Measurements from ENCODE around the gene FDXR. TPM values are rescaled to one million over a fixed set of nuclear protein-coding genes. Genes with fewer than 3 reads are reported as not detected.

FDXR gene
- 11.8 TPM for polyA plus RNA-seq (2013, experiment 1 of 2)
- polyA plus RNA-seq (2013, experiment 2 of 2), result 11.7 TPM

GRCh38 chr17:74872313-74873036 is at the start of gene FDXR:
TSS of gene FDXR (minus strand) at chr17:74872994. CDS start at chr17:74872944, 50 bp downstream.
- Histone ChIP-seq H3K4me1 (ENCODE audit: control insufficient read depth, insufficient read depth, low read depth, low read length) (peaks cover 34% of the 10 kb centered on the region), H4K91ac (ENCODE audit: low read length) (peak within 1 kb of the TSS; percentile 74), H2BK5ac (ENCODE audit: low read depth, low read length, poor library complexity, severe bottlenecking) (no peak within 1 kb of the TSS), H4K8ac (ENCODE audit: low read length) (peak within 1 kb of the TSS; percentile 84), H2AFZ (ENCODE audit: low read depth, low read length) (peak within 1 kb of the TSS; percentile 98), H2BK12ac (ENCODE audit: low read length in 2 of 2) (peak within 1 kb of the TSS in 1 of 2 experiments; percentile 95), H2BK15ac (ENCODE audit: low read depth, poor library complexity, severe bottlenecking) (peak within 1 kb of the TSS; percentile 82), H3K14ac (ENCODE audit: low read length in 2 of 2) (peak within 1 kb of the TSS in 1 of 2 experiments; percentile 99), H3K27ac (ENCODE audit: low read length, poor library complexity, severe bottlenecking) (peak within 1 kb of the TSS; percentile 70), H3K79me1 (replicated peaks; ENCODE audit: low read length, poor library complexity, severe bottlenecking) (peaks cover 21% of the 10 kb centered on the region), H3K4me2 (ENCODE audit: low read length, poor library complexity, severe bottlenecking) (peak within 1 kb of the TSS; percentile 91), H3K4me3 (ENCODE audit: insufficient read depth in 1 of 2, low read depth in 1 of 2, low read length in 2 of 2) (peak within 1 kb of the TSS; percentile 89 to 95), H3K27me3 (ENCODE audit: control insufficient read depth in 1 of 2, insufficient read depth in 1 of 2, low read length in 2 of 2) (peaks cover 0 to 9% of the 10 kb centered on the region in 2 experiments), H3K9me3 (ENCODE audit: control insufficient read depth, low read length) (no peaks in the 10 kb centered on the region), H2BK120ac (ENCODE audit: low read depth, low read length) (peak within 1 kb of the TSS; percentile 87), H3K18ac (ENCODE audit: low read depth in 1 of 2, low read length in 2 of 2) (peak within 1 kb of the TSS; percentile 94 to 99), H3K36me3 (ENCODE audit: control insufficient read depth in 1 of 2, insufficient read depth in 2 of 2, low read depth in 1 of 2, low read length in 2 of 2) (peaks cover 7 to 11% of the 10 kb centered on the region in 2 experiments), H3K9ac (ENCODE audit: low read length) (peak within 1 kb of the TSS; percentile 98), H3K23ac (ENCODE audit: low read length in 2 of 2) (peak within 1 kb of the TSS in 1 of 2 experiments; percentile 6), H3K4ac (ENCODE audit: low read depth in 1 of 2, low read length in 2 of 2) (peak within 1 kb of the TSS; percentile 88 to 95), H2AK5ac (ENCODE audit: low read length, severe bottlenecking) (no peak within 1 kb of the TSS)
- DNase-seq, result no peak
- 7% methylated on average over 38 of the region's 38 CpGs for WGBS

- WGBS, result 70% methylated on average over 6 of the region's 6 CpGs
These were observed 49.4 kb upstream of the FDXR start for GRCh38 chr17:74922172-74922571.

GRCh38 chr17:74921769-74922168 is 49.0 kb upstream of the FDXR start:
- Histone ChIP-seq H3K4me1 (ENCODE audit: control insufficient read depth, insufficient read depth, low read depth, low read length) (peaks cover 22% of the 10 kb centered on the region), H3K4me2 (ENCODE audit: low read length, poor library complexity, severe bottlenecking) (no peak overlapping the region), H2BK5ac (ENCODE audit: low read depth, low read length, poor library complexity, severe bottlenecking) (no peak overlapping the region), H2AFZ (ENCODE audit: low read depth, low read length) (no peak overlapping the region), H2BK120ac (ENCODE audit: low read depth, low read length) (no peak overlapping the region), H3K27me3 (ENCODE audit: control insufficient read depth in 1 of 2, insufficient read depth in 1 of 2, low read length in 2 of 2) (peaks cover 66 to 87% of the 10 kb centered on the region in 2 experiments), H2BK15ac (ENCODE audit: low read depth, poor library complexity, severe bottlenecking) (no peak overlapping the region), H3K23ac (ENCODE audit: low read length in 2 of 2) (no peak overlapping the region), H3K9ac (ENCODE audit: low read length) (no peak overlapping the region), H2BK12ac (ENCODE audit: low read length in 2 of 2) (no peak overlapping the region), H3K4ac (ENCODE audit: low read depth in 1 of 2, low read length in 2 of 2) (no peak overlapping the region), H3K4me3 (ENCODE audit: insufficient read depth in 1 of 2, low read depth in 1 of 2, low read length in 2 of 2) (no peak overlapping the region), H3K79me1 (replicated peaks; ENCODE audit: low read length, poor library complexity, severe bottlenecking) (no peaks in the 10 kb centered on the region), H3K14ac (ENCODE audit: low read length in 2 of 2) (no peak overlapping the region), H2AK5ac (ENCODE audit: low read length, severe bottlenecking) (no peak overlapping the region), H3K9me3 (ENCODE audit: control insufficient read depth, low read length) (no peaks in the 10 kb centered on the region), H4K8ac (ENCODE audit: low read length) (no peak overlapping the region), H3K36me3 (ENCODE audit: control insufficient read depth in 1 of 2, insufficient read depth in 2 of 2, low read depth in 1 of 2, low read length in 2 of 2) (no peaks in the 10 kb centered on the region), H3K18ac (ENCODE audit: low read depth in 1 of 2, low read length in 2 of 2) (no peak overlapping the region), H4K91ac (ENCODE audit: low read length) (no peak overlapping the region), H3K27ac (ENCODE audit: low read length, poor library complexity, severe bottlenecking) (no peak overlapping the region)
- 93% methylated on average over 2 of the region's 2 CpGs for WGBS
- DNase-seq, result no peak

More at GRCh38 chr17:74922172-74922571, 49.4 kb upstream of the FDXR start:
- no peaks in the 10 kb centered on the region for H3K79me1 ChIP-seq (replicated peaks; ENCODE audit: low read length, poor library complexity, severe bottlenecking)
- H2AFZ ChIP-seq (ENCODE audit: low read depth, low read length), result no peak overlapping the region
- no peak overlapping the region for H3K4ac ChIP-seq (ENCODE audit: low read depth in 1 of 2, low read length in 2 of 2)
- no peaks in the 10 kb centered on the region for H3K36me3 ChIP-seq (ENCODE audit: control insufficient read depth in 1 of 2, insufficient read depth in 2 of 2, low read depth in 1 of 2, low read length in 2 of 2)
- H3K9me3 ChIP-seq (ENCODE audit: control insufficient read depth, low read length), result no peaks in the 10 kb centered on the region
- no peak overlapping the region for H2BK5ac ChIP-seq (ENCODE audit: low read depth, low read length, poor library complexity, severe bottlenecking)
- H3K4me2 ChIP-seq (ENCODE audit: low read length, poor library complexity, severe bottlenecking), result no peak overlapping the region
- peaks cover 66 to 87% of the 10 kb centered on the region in 2 experiments for H3K27me3 ChIP-seq (ENCODE audit: control insufficient read depth in 1 of 2, insufficient read depth in 1 of 2, low read length in 2 of 2)
- H3K14ac ChIP-seq (ENCODE audit: low read length in 2 of 2), result no peak overlapping the region
- no peak overlapping the region for H2AK5ac ChIP-seq (ENCODE audit: low read length, severe bottlenecking)
- no peak overlapping the region for H3K27ac ChIP-seq (ENCODE audit: low read length, poor library complexity, severe bottlenecking)
- no peak overlapping the region for H3K23ac ChIP-seq (ENCODE audit: low read length in 2 of 2)
- no peak overlapping the region for H2BK12ac ChIP-seq (ENCODE audit: low read length in 2 of 2)
- DNase-seq, result no peak
- no peak overlapping the region for H3K9ac ChIP-seq (ENCODE audit: low read length)
- no peak overlapping the region for H3K18ac ChIP-seq (ENCODE audit: low read depth in 1 of 2, low read length in 2 of 2)
- peaks cover 19% of the 10 kb centered on the region for H3K4me1 ChIP-seq (ENCODE audit: control insufficient read depth, insufficient read depth, low read depth, low read length)
- H2BK15ac ChIP-seq (ENCODE audit: low read depth, poor library complexity, severe bottlenecking), result no peak overlapping the region
- H4K8ac ChIP-seq (ENCODE audit: low read length), result no peak overlapping the region
- H4K91ac ChIP-seq (ENCODE audit: low read length), result no peak overlapping the region
- H2BK120ac ChIP-seq (ENCODE audit: low read depth, low read length), result no peak overlapping the region
- no peak overlapping the region for H3K4me3 ChIP-seq (ENCODE audit: insufficient read depth in 1 of 2, low read depth in 1 of 2, low read length in 2 of 2)

GRCh38 chr17:74921026-74921681 is 48.4 kb upstream of the FDXR start:
- Histone ChIP-seq H2BK5ac (ENCODE audit: low read depth, low read length, poor library complexity, severe bottlenecking) (no peak overlapping the region), H3K4me3 (ENCODE audit: insufficient read depth in 1 of 2, low read depth in 1 of 2, low read length in 2 of 2) (no peak overlapping the region), H3K23ac (ENCODE audit: low read length in 2 of 2) (no peak overlapping the region), H3K18ac (ENCODE audit: low read depth in 1 of 2, low read length in 2 of 2) (no peak overlapping the region), H3K4me2 (ENCODE audit: low read length, poor library complexity, severe bottlenecking) (no peak overlapping the region), H2BK15ac (ENCODE audit: low read depth, poor library complexity, severe bottlenecking) (no peak overlapping the region), H3K4ac (ENCODE audit: low read depth in 1 of 2, low read length in 2 of 2) (no peak overlapping the region), H3K79me1 (replicated peaks; ENCODE audit: low read length, poor library complexity, severe bottlenecking) (no peaks in the 10 kb centered on the region), H3K14ac (ENCODE audit: low read length in 2 of 2) (no peak overlapping the region), H3K27ac (ENCODE audit: low read length, poor library complexity, severe bottlenecking) (no peak overlapping the region), H3K27me3 (ENCODE audit: control insufficient read depth in 1 of 2, insufficient read depth in 1 of 2, low read length in 2 of 2) (peaks cover 66 to 91% of the 10 kb centered on the region in 2 experiments), H2AFZ (ENCODE audit: low read depth, low read length) (no peak overlapping the region), H2BK12ac (ENCODE audit: low read length in 2 of 2) (no peak overlapping the region), H3K36me3 (ENCODE audit: control insufficient read depth in 1 of 2, insufficient read depth in 2 of 2, low read depth in 1 of 2, low read length in 2 of 2) (no peaks in the 10 kb centered on the region), H4K8ac (ENCODE audit: low read length) (no peak overlapping the region), H3K4me1 (ENCODE audit: control insufficient read depth, insufficient read depth, low read depth, low read length) (peaks cover 28% of the 10 kb centered on the region), H4K91ac (ENCODE audit: low read length) (no peak overlapping the region), H2BK120ac (ENCODE audit: low read depth, low read length) (no peak overlapping the region), H3K9me3 (ENCODE audit: control insufficient read depth, low read length) (no peaks in the 10 kb centered on the region), H2AK5ac (ENCODE audit: low read length, severe bottlenecking) (no peak overlapping the region), H3K9ac (ENCODE audit: low read length) (no peak overlapping the region)
- WGBS, result 75% methylated on average over 16 of the region's 19 CpGs
- no peak for DNase-seq
